T-helper 22 cell (primary cell): ENCODE data around the gene ICAM2.
"Not testable (repeated sequence)": the region's sequence is repeated elsewhere in the genome, so short reads cannot be mapped to it uniquely, and the experiment has no call there.

Experiments
- DNase-seq: peaks from one replicate; pipeline ENCODE4 v3.0.0-alpha.2; 2020; ENCODE audit warnings: low read depth

Gene ICAM2

DNA sequence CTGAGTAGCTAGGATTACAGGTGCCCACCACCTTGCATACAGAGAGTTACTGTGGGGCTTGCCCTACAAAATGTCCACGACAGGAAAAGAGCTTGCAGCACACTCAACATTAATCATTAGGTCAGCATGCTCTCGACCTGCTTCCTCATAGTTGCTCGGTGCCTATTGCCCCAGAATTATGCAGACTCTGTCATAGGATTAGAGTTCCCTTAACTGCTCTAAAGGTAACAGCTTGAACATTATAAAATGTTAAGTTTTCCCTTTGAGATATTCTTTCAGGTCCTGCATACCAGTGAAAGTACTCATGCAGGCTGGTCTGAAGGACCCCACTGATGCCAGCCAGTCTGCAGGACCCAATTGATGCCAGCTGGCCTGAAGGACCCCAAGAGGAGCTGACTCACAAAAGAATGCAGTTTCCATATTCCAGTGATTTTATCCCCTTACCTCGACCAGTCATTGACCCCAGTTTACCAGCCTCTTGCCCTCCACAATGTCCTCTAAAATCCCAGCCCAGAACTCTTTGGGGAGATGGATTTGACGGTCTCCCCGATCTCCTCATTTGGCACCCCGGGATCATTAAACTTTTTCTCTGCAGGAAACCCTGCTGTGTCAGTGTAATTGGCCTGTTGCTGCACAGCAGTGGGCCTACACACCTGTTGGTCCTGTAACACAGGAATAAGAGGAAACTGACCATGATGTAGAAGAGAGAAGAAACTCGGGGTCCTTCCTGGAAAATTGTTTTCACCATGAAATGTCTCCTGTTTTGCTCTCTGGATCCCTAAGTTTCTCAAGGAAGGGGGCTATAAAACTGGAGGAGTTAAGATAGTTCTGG is 10.6 kb downstream of the ICAM2 start:
- DNase-seq = no peak

DNA sequence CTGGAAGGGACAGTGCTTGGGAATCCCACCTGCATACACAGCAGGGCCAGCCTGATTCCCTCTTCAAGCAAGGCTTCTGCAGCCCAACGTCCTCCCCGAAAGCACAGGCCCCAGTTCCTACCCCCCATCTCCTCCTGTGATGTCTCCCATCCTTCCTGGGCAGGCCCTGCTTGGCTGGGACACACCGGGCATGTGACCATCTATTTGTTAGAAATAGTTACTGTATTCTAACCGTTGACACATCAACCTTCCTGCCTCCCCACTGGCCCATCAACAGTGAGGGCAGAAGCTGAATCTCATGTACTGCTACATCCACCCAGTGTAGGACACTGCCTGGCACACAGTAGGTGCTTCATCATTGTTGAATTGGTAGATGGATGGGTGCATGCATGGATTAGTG is 11.6 kb downstream of the ICAM2 start:
- no peak for DNase-seq

DNA sequence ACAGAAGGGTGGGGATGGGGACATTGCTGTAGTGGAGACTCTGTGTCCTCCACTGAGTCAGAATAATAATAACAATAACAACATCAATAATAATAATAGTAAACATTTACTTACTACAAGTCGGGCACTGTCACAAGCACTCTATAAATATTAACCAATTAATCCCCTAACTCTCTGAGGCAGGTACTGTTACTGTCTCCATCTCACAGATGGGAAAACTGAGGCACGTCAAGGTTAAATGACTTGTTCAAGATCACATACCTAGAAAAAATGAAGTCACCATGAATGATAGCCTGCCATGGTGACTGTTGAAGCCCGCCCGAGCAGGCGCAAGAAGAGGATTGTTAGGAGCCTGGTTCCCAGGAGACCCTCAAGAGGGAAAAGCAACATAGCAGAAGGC is 12.1 kb downstream of the ICAM2 start:
- no peak for DNase-seq

DNA sequence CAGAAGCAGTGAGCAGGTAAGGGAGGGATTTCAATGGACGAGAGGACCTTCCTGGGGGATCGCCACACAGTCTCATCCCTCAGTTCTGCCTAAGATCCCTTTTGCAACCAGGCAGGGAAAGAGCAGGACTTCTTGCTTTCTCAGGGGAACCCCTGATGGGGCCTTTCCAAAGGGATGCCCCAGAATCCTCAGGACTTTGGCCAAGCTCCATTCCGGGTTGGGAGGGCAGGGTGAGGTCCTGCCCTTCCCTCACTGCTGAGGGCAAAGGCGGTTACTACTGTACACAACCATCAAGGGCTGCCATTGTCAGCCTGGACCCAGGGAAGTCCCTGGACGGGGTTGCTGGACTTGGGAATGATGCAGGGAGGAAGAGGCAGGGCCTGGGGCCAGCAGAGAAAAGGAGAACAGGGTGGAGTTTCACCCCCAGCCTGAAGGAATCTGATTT is 12.6 kb downstream of the ICAM2 start:
- DNase-seq = no peak

DNA sequence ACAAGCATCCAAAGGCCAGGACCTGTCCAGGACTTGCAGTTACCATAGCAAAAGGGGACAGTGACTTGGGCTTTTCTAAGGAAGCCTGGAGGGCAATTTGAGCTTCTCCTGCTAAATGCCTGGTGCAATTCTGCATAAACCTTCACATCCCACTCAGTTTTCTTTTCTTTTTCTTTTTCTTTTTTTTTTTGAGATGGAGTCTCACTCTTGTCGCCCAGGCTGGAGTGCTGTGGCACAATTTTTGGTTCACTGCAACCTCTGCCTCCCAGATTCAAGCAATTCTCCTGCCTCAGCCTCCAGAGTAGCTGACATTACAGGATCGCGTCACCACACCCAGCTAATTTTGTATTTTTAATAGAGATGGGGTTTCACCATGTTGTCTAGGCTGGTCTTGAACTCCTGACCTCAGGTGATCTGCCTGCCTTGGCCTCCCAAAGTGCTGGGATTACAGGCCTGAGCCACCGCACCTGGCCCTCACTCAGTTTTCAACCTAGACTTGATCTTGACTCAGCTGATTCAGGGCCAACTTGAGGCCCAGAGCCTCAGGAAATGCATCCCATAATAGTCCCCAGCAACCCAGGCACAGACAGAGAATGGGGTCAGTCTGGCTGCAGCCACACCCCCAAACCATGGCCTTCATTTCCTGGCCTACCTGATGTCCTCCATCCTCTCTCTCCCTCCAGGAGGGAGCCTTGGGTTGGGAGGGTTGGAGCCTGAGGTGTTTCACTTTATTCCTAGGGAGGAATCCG is 13.2 kb downstream of the ICAM2 start:
- DNase-seq = not testable (repeated sequence)

DNA sequence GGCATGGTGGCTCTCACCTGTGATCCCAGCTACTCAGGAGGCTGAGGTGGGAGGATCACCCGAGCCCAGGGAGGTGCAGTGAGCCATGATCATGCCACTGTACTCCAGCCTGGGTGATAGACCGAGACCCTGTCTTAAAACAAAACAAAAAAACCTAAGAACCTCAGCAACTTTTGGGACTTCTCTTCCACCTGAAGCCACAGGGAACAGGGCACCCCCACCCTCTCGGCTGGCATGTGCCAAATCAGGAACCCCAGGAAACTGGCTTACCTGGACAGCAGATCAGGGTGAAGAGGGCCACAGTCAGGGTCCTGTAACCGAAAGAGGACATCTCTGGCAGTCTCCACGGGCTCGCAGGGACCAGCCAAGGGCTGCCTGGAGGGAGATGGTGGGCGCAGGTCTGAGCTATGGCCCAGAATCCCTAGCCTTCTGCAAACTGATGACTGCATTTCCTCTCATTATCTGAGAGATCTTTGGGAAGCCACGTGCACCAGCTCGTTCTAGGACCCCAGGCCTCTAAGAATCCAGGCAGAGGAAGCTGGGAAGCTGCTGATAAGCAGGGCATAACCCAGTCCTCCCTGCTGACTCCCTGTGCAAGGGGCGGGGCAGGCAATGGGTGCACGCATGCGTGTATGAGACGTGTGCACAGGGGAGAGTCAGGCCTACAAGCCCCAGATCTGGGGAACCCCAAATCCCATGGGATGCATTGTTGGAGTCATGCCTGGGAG is 13.9 kb downstream of the ICAM2 start:
- no peak for DNase-seq

DNA sequence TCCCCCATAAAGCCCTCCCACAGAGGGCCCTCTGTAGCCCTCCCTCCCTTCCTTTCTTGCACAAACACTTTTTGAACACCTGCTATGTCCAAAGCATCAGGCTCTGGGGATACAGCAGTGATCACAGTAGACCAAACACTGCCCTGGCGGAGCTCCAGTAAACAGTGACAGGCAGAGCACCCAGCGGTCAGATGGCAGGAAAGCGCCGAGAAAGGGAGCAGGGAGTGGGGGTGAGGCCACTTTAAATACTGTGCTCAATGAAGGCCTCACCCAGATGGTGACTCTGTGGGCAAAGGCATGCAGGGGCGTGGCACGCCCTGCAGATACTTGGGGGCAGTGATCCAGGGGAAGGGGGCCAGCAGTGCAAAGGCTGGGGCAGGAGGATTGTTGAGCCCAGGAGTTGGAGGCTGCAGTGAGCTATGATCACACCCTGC is 14.7 kb downstream of the ICAM2 start:
- no peak for DNase-seq

DNA sequence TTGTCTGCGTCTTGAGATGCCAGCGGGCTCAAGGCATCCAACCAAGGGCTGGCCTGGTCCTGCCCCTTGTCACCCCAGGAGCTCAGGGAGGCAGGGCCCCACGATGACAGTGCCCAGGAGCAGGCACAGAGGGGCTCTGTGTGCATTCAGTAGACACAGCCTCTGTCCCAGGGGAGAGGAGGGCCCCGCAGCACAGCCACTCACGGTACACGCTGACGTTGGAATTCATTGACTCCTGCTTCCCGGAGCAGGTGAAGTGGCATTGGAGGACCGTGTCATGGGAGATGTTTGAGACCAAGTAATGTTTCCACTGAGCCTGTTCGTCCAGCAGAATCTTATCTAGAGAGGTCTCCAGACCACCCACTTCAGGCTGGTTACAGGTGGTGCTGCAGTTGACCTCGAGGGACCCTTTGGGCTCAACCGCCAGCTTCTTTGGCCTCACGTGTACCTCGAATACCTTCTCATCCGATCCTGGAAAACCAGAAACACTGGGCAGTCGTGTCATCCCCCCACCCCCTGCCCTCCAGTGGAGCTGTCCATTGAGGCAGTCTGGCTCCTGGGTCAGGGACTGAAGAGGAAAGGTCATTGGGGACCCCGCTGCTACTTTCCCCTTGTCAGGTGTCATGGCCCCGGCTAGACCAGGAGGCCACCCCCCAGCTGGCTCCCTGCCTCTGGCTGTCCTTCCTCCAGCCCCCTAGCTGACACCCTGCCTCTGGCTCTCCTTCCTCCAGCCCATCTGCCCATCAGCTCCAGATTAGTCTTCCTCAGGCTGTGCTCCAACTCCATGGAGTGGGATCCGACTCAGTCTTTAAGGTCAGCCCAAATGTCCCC is 15.3 kb downstream of the ICAM2 start:
- no peak for DNase-seq

DNA sequence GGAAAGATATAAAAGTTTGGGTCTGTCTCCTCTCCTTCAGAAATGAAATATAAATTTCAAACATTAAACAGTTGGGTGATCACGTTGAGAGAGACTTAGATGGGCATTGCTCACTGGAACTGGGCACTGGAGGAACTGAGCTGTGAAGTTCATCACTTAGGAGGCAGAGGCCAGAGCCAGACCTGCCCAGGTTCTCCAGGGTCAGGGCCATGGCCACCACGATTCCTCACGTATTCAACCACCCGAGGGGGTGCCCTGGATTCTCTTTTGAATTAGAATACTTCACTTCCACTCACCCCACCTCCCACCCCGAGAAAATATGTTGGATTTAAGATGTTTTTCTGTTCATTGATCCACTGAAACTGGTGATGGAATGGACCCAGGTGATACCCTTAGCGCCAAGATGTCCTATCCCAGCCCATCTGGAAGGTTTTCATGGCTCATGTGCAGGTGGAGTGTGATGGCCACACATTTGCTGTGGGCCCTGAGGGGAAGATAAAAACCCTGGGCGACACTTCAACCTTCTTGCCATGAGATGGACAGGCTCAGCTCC is 16.1 kb downstream of the ICAM2 start:
- DNase-seq = no peak

DNA sequence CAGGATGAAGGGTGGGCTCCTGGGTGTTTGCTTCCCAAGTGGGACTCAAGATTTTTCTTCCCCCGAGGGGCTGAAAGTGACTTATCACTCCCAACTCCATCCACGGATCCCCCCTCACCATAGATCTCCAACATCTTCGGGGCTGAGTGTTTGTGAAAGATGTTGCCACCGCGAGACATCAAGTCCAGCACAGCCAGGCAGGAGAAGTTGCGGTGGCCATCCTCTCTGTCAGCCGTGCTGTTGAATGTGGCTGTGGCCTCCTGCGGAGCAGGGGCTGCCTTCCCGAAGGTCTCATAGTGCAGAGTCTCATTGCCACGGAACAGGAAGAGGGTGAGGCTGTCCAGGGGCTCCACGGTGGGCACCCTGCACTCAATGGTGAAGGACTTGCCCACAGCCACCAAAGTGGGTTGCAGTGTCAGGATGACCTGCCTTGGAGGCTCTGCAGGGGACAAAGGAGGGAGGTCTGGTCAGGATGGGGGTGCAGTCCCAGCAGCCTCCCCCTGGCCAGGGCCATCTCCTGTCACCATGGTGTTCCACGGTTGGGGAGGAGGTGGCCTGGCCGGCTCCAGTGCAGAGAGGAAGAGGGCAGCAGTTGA is 16.8 kb downstream of the ICAM2 start:
- DNase-seq = no peak

DNA sequence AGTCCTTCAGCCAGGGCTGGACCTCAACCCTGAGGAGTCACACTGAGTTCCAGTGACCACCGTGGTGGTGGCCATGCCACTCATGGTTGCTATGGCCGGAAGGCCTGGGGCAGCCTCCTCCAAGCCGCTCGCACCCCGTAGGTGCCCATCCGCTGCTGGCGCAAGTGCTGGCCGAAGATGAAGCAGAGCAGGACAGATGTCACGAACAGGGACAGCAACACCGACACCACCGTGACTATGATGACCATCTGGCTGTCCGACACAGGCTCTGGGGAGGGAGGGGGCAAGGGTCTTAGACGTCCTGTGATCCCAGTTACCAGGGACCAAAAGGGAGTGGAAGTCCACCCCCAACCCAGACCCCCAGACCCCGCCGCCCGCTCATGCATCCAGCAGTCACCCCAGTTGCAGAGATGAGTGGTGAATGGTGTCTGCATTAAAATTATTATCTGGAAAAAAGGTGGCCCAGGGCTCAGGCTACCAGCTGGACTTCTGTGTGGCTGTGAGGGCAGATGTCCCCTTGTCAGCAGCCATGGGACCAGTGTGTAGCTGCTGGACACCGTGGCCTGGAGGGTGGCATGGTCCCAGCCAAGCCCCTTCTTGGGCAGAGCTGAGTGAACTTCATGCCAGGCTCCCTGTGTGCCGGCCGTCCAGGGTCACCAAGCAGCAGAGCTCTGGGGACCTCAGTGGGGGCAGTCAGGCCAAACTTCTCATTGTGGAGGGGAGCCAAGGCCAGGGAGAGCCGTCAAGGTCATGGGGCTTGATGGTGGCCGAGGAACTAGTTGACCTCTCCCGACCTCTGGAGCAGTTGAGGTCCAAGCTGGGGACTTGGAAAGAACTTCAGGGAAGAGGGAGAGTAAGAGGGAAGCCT is 17.5 kb downstream of the ICAM2 start:
- no peak for DNase-seq

DNA sequence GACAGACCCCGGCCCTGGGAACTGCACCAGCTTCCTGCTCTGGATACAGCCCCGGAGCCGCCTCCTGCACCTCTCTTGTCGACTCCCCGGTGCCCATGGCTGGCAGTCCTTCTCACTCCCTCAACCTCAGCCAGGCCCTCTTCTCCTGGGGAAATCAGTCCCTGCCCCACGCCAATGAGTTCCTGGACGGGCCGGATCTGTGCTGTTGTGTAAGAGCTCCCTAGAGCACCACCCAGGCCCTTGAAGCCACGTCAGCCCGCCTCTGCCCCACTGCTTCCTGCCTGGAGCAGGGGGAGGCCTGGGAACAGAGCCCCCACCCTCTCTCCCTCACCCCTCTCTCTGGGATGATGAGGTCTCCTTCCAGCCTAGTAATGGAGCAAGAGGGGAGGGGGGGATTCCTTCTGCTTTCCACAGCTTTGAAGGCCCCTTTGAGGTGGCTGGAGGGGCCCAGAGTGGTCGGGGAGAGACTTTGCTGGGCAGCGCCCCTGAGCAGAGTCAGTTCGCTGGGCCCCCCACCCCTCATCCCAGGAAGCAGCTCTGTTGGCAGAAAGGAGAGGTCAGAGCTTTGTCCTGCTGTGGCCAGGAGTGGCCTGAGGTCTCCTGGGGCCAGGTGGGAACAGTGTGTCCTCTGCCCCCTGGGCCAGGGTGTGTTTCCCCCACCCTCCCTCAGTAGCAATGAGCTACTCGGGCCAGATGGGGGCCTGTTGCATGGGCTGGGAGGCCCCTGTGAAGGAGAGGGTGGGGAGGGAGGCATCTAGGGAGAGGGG is 18.5 kb downstream of the ICAM2 start:
- no peak for DNase-seq

DNA sequence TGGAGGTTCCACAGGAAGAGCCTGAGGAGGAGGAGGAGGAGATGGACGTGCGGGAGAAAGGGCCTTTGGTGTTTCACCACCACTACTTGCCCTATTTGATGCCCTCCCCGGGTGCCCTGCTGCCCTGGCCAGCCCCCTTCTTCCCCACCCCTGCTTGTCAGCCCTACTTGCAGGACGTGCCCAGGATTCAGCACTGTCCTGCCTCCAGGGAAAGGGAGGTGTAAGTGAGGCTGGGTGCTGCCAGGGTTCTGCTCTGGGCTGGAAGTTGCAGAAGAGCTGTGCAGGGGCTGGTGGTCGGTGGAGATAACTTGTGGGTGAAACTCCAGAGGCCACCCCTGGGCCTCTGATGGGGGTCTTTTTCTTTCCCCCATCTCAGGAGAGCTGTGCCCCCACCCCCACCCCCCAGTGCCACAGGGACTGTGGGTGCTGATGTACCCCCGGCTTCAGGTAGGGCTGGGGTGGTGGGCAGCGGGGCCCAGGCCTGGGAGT is 19.3 kb downstream of the ICAM2 start:
- DNase-seq = no peak

DNA sequence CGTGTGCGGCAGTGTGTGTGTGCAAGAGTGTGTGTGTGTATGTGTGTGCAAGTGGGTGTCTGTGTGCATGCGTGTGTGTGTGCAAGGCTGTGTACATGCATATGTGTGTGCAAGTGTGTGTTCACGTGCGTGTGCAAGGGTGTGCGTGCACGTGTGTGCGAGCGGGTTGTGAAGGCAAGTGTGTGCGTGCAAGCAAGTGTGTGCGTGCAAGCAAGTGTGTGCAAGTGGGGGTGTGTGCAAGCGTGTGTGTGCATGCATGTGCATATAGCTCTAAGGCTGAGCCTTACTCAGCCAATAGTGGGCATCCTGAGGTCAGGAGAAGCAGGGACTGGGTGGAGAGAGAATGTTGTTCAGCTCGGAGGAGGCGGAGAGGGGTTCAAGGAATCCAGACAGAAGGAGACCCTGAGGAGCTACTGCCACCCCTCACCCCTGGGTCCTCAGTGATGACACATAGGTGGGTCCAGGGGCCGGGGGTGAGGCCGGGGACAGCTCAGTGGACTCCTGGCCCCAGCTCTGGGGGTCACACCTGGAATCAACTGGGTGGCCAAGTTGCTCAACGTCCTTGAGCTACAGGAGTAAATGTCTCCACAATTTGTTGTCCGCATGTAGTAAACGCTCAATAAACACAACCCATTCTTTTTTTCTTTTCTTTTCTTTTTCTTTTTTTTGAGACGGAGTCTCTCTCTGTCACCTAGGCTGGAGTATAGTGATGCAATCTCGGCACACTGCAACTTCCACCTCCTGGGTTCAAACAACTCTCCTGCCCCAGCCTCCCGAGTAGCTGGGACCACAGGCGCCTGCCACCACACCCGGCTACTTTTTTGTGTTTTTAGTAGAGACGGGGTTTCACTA is 20.5 kb downstream of the ICAM2 start:
- DNase-seq = no peak

DNA sequence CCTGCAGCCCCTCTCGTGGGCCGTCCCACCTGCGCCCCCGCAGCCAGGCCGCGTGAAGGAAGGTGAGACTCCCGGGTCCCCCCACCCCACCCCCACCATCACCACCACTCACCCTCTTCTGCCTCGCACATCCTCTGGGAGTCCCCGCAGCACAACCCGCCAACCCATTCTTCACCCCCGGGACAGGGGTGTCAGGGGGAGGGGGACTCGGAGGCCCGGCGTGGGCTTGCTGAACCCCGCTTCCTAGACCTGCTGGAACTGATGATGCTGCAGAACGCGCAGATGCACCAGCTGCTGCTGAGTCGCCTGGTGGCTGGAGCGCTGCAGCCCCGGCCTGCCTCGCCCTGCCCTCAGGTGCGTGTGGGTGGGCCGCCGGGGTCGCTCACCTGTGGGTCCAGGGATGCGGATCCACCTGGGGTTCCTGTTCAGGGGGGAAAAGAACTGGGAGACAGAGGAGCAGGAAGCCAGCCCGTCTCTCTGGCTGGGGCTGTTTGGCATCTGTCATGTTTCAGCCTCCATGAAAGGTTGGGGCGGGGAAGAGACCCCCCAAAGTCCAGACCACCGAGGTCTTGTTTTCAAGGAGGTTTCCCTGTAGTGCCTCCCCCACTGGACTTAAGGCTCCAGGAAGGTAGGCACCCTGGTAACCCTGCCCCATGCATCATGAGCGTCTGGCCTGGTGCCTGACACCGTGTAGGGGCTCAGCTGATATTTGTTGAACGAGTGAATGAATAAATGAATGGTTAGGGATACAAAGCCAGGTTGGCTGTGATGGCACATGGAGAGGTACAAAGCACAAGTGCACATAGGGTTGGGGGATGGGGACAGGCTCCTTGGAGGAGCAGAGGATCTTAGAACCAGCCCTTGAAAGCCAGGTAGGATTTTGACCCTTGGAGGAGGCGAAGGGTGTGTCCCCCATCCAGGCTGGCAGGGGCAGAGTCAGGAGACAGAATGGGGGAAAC is 21.4 kb downstream of the ICAM2 start:
- DNase-seq = peak; percentile 31

DNA sequence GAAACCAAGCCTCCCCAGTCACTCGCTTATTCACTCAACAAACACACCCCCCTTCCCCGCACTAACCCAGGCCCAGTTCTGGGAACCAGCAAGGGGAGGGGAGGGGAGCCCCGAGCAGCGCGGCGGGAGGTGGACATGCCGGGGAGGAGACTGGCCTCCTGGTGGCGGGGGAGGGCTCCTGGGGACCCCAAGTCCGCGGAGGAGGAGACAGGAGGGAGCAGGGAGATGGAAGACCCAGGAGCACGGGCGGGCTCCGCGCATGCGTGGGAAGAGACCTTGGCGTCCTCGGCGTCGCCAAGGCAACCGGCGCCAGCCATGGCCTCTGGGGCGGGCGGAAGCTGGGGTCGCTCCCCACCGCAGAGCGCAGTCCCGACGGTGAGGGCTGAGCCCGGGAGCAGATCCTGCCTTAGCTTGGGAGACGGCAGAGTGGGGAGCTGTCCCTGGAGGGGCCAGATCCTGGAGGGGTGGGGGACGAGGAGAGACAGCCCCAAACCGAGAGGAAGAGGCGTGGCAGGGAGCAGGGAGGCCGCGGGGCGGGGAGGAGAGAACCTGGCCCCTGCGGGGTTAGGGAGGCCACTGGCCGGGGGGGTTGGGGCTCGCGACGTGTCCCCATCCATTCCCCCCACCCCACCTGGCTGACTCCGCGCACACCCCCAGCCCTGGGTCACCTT is 22.2 kb downstream of the ICAM2 start, which contains the start of gene PRR29:
Gene PRR29, plus strand, starts transcription at position 302 of the 671 bp plus-strand sequence. Its CDS starts 14 bp downstream, at position 316.
- peak; percentile 62 for DNase-seq
